SK-N-SH (cell line): ENCODE results near the gene FHDC1. TPM values are rescaled to one million over a fixed set of nuclear protein-coding genes. Genes with fewer than 3 reads are reported as not detected.

ENCODE experiments used
- CTCF ChIA-PET: fragments of 300-600, 350-600 bp; formaldehyde crosslinking; extraction: SDS; loops from one replicate; lab custom pipeline; 2021; lab: Yijun Ruan, JAX
- POLR2A ChIA-PET: fragments of 350-600 bp; sonication (Branson Sonifier 250); formaldehyde crosslinking; extraction: SDS; loops from one replicate; lab custom pipeline; 2020; ENCODE audit warnings: antibody characterized with exemption, inconsistent platforms; lab: Yijun Ruan, JAX
- DNase-seq: peaks from one replicate; pipeline ENCODE4 v3.0.0; 2012
- H2AFZ ChIP-seq: fragments of 200-600 bp; sonication (generic); 2 replicates; pipeline ENCODE4 v1.8.1; 2016; ENCODE audit warnings: antibody characterized with exemption, mild to moderate bottlenecking, low read depth
- H3F3A ChIP-seq: fragments of 200-600 bp; sonication (generic); replicated peaks from 2 replicates; pipeline ENCODE3; 2016; ENCODE audit warnings: antibody characterized with exemption, mild to moderate bottlenecking; ENCODE audit not compliant: insufficient read depth
- H3K27ac ChIP-seq, 2 experiments: fragments of 200-500 bp in 1 of 2; fragments of 200-600 bp in 1 of 2; sonication (Bioruptor generic) in 1 of 2; sonication (generic), shearing (Covaris generic) in 1 of 2; 2 replicates each; pipeline versions ENCODE4 v1.5.1 to v1.6.1; 2014 to 2016; ENCODE audit warnings: low read depth in 2 of 2, inconsistent platforms in 1 of 2, low read length in 1 of 2, mild to moderate bottlenecking in 1 of 2, mixed read lengths in 1 of 2
- H3K27me3 ChIP-seq: fragments of 200-600 bp; sonication (generic), shearing (Covaris generic); 2 replicates; pipeline ENCODE4 v1.6.1; 2016; ENCODE audit warnings: mixed run types; ENCODE audit not compliant: insufficient read depth
- H3K36me3 ChIP-seq, 2 experiments: fragments of 200-500 bp in 1 of 2; fragments of 200-600 bp in 1 of 2; sonication (Bioruptor generic) in 1 of 2; sonication (generic) in 1 of 2; replicated peaks in 1 of 2; 2 replicates each; pipeline versions ENCODE3 to v1.5.1; 2014 to 2016; ENCODE audit warnings: low read length in 1 of 2, mild to moderate bottlenecking in 1 of 2; ENCODE audit not compliant: insufficient read depth in 2 of 2, control insufficient read depth in 1 of 2
- H3K4me1 ChIP-seq, 2 experiments: fragments of 200-500 bp in 1 of 2; fragments of 200-600 bp in 1 of 2; sonication (Bioruptor generic) in 1 of 2; sonication (generic), shearing (Covaris generic) in 1 of 2; 2 replicates each; pipeline versions ENCODE4 v1.5.1 to v1.6.1; 2014 to 2016; ENCODE audit warnings: low read depth in 1 of 2, low read length in 1 of 2, mixed run types in 1 of 2; ENCODE audit not compliant: insufficient read depth in 2 of 2, control insufficient read depth in 1 of 2
- H3K4me2 ChIP-seq: fragments of 200-600 bp; sonication (generic), shearing (Covaris generic); 2 replicates; pipeline ENCODE4 v1.6.1; 2017; ENCODE audit warnings: mixed run types
- H3K4me3 ChIP-seq, 2 experiments: fragments of 200-500 bp in 1 of 2; fragments of 200-600 bp in 1 of 2; sonication (Bioruptor generic) in 1 of 2; sonication (generic), shearing (Covaris generic) in 1 of 2; 2 replicates each; pipeline versions ENCODE4 v1.5.1 to v1.8.1; 2014 to 2016; ENCODE audit warnings: low read depth in 2 of 2, inconsistent platforms in 1 of 2, low read length in 1 of 2, mild to moderate bottlenecking in 1 of 2, mixed read lengths in 1 of 2, moderate library complexity in 1 of 2
- H3K79me2 ChIP-seq: fragments of 200-600 bp; sonication (generic); 2 replicates; pipeline ENCODE4 v1.8.1; 2017; ENCODE audit warnings: mild to moderate bottlenecking; ENCODE audit not compliant: insufficient read depth
- H3K9ac ChIP-seq: fragments of 200-600 bp; sonication (generic); 2 replicates; pipeline ENCODE4 v1.6.1; 2017; ENCODE audit warnings: mixed run types
- H3K9me2 ChIP-seq: fragments of 200-600 bp; sonication (generic); 2 replicates; pipeline ENCODE4 v1.6.1; 2017; ENCODE audit warnings: mixed run types
- H3K9me3 ChIP-seq: fragments of 200-600 bp; sonication (generic); 2 replicates; pipeline ENCODE4 v1.6.1; 2017; ENCODE audit warnings: mixed run types, mild to moderate bottlenecking, moderate library complexity
- H4K20me1 ChIP-seq: fragments of 200-600 bp; sonication (generic); 2 replicates; pipeline ENCODE4 v1.6.1; 2017; ENCODE audit warnings: mild to moderate bottlenecking, mixed run types; ENCODE audit not compliant: insufficient read depth
- GATA2 ChIP-seq: sonication (generic); formaldehyde crosslinking; IDR thresholded peaks from 2 replicates; pipeline ENCODE4 v1.5.0; 2020; ENCODE audit warnings: mild to moderate bottlenecking, missing genetic modification reagents
- RXRA ChIP-seq: IDR thresholded peaks from 2 replicates; pipeline ENCODE4 v1.4.0; 2012; ENCODE audit warnings: low read depth, mild to moderate bottlenecking, borderline replicate concordance
- SIN3A ChIP-seq: IDR thresholded peaks from 2 replicates; pipeline ENCODE4 v1.6.1; 2012; ENCODE audit warnings: low read depth, mild to moderate bottlenecking, low read length, moderate library complexity, borderline replicate concordance
- TEAD4 ChIP-seq: IDR thresholded peaks from 2 replicates; pipeline ENCODE4 v1.4.0; 2012; ENCODE audit warnings: mild to moderate bottlenecking, borderline replicate concordance; ENCODE audit not compliant: insufficient read depth
- YY1 ChIP-seq: IDR thresholded peaks from 2 replicates; pipeline ENCODE4 v1.4.0; 2012; ENCODE audit warnings: low read depth, mild to moderate bottlenecking
- WGBS: methylation state at CpG from one replicate; pipeline ENCODE4 v1.1.6; 2017; ENCODE audit warnings: low lambda C conversion rate; 5-methylcytosine and 5-hydroxymethylcytosine counted together
- polyA plus RNA-seq, 3 experiments: library from polyadenylated mRNA; depleted of rRNA; stranded (reverse); fragments of >200 nt; gene quantifications; 2 replicates each; pipeline ENCODE4 v1.2.3, GENCODE V29; 2012
- TF ChIP-seq, protein P1 (sequence below): fragments of 200-600 bp; sonication (generic); IDR thresholded peaks from 2 replicates; pipeline ENCODE4 v1.6.1; 2017; ENCODE audit warnings: antibody characterized with exemption, mild to moderate bottlenecking, moderate library complexity
- TF ChIP-seq, protein P2 (sequence below): IDR thresholded peaks from 2 replicates; pipeline ENCODE4 v1.4.0; 2012; ENCODE audit warnings: low read depth, borderline replicate concordance

Gene FHDC1
- polyA plus RNA-seq, 1 of the 3 experiments (the other 2 are of a cell fraction) = 0.02 TPM

GRCh38 chr4:152947311-152947710, 11.2 kb downstream of the FHDC1 start:
- Histone ChIP-seq H3K9me2 (no peaks in the 10 kb centered on the region), H3K4me2 (no peak overlapping the region), H3K9me3 (no peaks in the 10 kb centered on the region), H2AFZ (no peak overlapping the region), H3K79me2 (no peaks in the 10 kb centered on the region), H3K4me1 (peaks cover 0 to 4% of the 10 kb centered on the region in 2 experiments; a peak in 2 of 4 replicates), H3K9ac (no peak overlapping the region), H3K36me3 (no peaks in the 10 kb centered on the region), H3F3A (no peaks in the 10 kb centered on the region), H3K4me3 (no peak overlapping the region), H3K27me3 (peaks cover 4% of the 10 kb centered on the region), H3K27ac (no peak overlapping the region), H4K20me1 (no peaks in the 10 kb centered on the region)
- TF ChIP-seq SIN3A = no peak
- WGBS = 70% methylated on average over 2 of the region's 2 CpGs
- no peak for DNase-seq
- POLR2A ChIA-PET = no interaction called here
- CTCF ChIA-PET = interaction anchor here (0.5 to 1.9 kb wide), 4 partner anchors 10 to 139 kb away, joined by 3 to 4 read pairs (median 3); no protein-coding TSS in a partner anchor

GRCh38 chr4:152949930-152950329, 13.8 kb downstream of the FHDC1 start:
- Histone ChIP-seq H3K79me2 (no peaks in the 10 kb centered on the region), H2AFZ (no peak overlapping the region), H3K27ac (no peak overlapping the region), H3K9me2 (no peaks in the 10 kb centered on the region), H3K9ac (no peak overlapping the region), H3K4me2 (no peak overlapping the region), H3F3A (no peaks in the 10 kb centered on the region), H3K4me3 (no peak overlapping the region), H3K9me3 (no peaks in the 10 kb centered on the region), H3K36me3 (no peaks in the 10 kb centered on the region), H3K4me1 (peaks cover 0 to 4% of the 10 kb centered on the region in 2 experiments; a peak in 1 of 4 replicates), H3K27me3 (peaks cover 4% of the 10 kb centered on the region), H4K20me1 (no peaks in the 10 kb centered on the region)
- TF ChIP-seq, protein P1, sequence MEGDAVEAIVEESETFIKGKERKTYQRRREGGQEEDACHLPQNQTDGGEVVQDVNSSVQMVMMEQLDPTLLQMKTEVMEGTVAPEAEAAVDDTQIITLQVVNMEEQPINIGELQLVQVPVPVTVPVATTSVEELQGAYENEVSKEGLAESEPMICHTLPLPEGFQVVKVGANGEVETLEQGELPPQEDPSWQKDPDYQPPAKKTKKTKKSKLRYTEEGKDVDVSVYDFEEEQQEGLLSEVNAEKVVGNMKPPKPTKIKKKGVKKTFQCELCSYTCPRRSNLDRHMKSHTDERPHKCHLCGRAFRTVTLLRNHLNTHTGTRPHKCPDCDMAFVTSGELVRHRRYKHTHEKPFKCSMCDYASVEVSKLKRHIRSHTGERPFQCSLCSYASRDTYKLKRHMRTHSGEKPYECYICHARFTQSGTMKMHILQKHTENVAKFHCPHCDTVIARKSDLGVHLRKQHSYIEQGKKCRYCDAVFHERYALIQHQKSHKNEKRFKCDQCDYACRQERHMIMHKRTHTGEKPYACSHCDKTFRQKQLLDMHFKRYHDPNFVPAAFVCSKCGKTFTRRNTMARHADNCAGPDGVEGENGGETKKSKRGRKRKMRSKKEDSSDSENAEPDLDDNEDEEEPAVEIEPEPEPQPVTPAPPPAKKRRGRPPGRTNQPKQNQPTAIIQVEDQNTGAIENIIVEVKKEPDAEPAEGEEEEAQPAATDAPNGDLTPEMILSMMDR = no peak
- TF ChIP-seq RXRA (no peak), YY1 (no peak), GATA2 (CRISPR knock-in tag) (no peak), TEAD4 (no peak)
- TF ChIP-seq, protein P2, sequence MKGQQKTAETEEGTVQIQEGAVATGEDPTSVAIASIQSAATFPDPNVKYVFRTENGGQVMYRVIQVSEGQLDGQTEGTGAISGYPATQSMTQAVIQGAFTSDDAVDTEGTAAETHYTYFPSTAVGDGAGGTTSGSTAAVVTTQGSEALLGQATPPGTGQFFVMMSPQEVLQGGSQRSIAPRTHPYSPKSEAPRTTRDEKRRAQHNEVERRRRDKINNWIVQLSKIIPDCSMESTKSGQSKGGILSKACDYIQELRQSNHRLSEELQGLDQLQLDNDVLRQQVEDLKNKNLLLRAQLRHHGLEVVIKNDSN = no peak
- POLR2A ChIA-PET = no interaction called here
- WGBS = 89% methylated on average over 6 of the region's 8 CpGs
- CTCF ChIA-PET = interaction anchor here (1.6 kb wide), 1 partner anchor 13 kb away, joined by 3 read pairs; no protein-coding TSS in a partner anchor
- DNase-seq = no peak
